ENCODE results near the gene PRR23A. TPM values are rescaled to one million over a fixed set of nuclear protein-coding genes. Genes with fewer than 3 reads are reported as not detected.

The PRR23A gene
- total and polyA plus RNA-seq, 8 donors = not detected

GRCh38 chr3:138960417-138960852 lies 45.6 kb downstream of the PRR23A start:
- intact Hi-C loops (cut with DNase I) = no loop called here
- DNase-seq = no peak
- Histone ChIP-seq H3K27me3 (peaks cover 23 to 85% of the 10 kb centered on the region in 2 donors), H3K4me3 (no peak overlapping the region), H3K4me1 (no peaks in the 10 kb centered on the region), H3K27ac (no peak overlapping the region), H3K36me3 (no peaks in the 10 kb centered on the region), H3K9me3 (peaks cover 0 to 13% of the 10 kb centered on the region in 2 donors)
- TF ChIP-seq, protein P1, sequence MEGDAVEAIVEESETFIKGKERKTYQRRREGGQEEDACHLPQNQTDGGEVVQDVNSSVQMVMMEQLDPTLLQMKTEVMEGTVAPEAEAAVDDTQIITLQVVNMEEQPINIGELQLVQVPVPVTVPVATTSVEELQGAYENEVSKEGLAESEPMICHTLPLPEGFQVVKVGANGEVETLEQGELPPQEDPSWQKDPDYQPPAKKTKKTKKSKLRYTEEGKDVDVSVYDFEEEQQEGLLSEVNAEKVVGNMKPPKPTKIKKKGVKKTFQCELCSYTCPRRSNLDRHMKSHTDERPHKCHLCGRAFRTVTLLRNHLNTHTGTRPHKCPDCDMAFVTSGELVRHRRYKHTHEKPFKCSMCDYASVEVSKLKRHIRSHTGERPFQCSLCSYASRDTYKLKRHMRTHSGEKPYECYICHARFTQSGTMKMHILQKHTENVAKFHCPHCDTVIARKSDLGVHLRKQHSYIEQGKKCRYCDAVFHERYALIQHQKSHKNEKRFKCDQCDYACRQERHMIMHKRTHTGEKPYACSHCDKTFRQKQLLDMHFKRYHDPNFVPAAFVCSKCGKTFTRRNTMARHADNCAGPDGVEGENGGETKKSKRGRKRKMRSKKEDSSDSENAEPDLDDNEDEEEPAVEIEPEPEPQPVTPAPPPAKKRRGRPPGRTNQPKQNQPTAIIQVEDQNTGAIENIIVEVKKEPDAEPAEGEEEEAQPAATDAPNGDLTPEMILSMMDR (IDR thresholded peaks at IDR 0.05) = no peak
- ATAC-seq = no peak

Other genes starting within 250 kb of the PRR23A start
- 10 to 100 TPM; 31.7 to 39.6 TPM for gene PIK3CB, start 171.3 kb downstream of the PRR23A start, total RNA-seq
- gene PIK3CB, start 171.3 kb downstream of the PRR23A start, polyA plus RNA-seq (ENCODE audit: insufficient read length in 6 of 6) = 10 to 100 TPM; 12.1 to 16.5 (median 13.8) TPM
- gene FOXL2, start 59.1 kb downstream of the PRR23A start, total RNA-seq = not detected
- not detected for gene FOXL2, start 59.1 kb downstream of the PRR23A start, polyA plus RNA-seq (ENCODE audit: insufficient read length in 6 of 6)
- gene FOXL2NB, start 59.1 kb downstream of the PRR23A start, total RNA-seq = not detected
- under 1 TPM; 0.04 to 0.21 (median 0.06) TPM for gene FOXL2NB, start 59.1 kb downstream of the PRR23A start, polyA plus RNA-seq (ENCODE audit: insufficient read length in 6 of 6)
- gene PRR23B, start 14.7 kb upstream of the PRR23A start, total RNA-seq = not detected
- gene PRR23B, start 14.7 kb upstream of the PRR23A start, polyA plus RNA-seq (ENCODE audit: insufficient read length in 6 of 6) = not detected
- not detected for gene PRR23C, start 38.6 kb upstream of the PRR23A start, total RNA-seq
- gene PRR23C, start 38.6 kb upstream of the PRR23A start, polyA plus RNA-seq (ENCODE audit: insufficient read length in 6 of 6) = under 1 TPM in 5 of 6 donors, not detected in 1; 0.06 to 0.07 (median 0.06) TPM